NCI-H1092 treated with DMSO at 0.1 percent for 48 hours (cell line): ENCODE results near the gene EIF2A.
A peak's percentile ranks its signal among the peaks of the same experiment; 100 is the strongest.
"Not testable (repeated sequence)": the region's sequence is repeated elsewhere in the genome, so short reads cannot be mapped to it uniquely, and the experiment has no call there.

ENCODE experiments used
- DNase-seq: peaks from one replicate; lab custom pipeline; 2025; lab: John Stamatoyannopoulos, UW

Gene EIF2A

DNA sequence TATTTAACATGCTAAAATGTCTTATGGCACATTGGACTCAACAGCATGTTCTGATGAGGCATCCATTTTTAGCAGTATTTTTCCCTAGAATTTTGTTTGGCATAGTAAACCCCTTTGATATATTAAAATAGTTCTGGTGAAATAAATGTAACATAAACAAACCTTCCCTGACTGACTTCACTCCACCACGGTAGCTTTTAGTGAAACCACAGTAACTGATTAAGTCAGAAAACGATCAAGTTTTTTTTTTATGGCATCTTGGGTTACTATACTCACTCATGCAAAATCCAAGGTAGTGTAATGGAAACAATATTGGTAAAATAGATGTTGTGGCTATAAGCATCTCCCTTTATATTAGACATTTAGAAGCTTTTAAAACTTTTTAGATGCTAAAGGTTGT is 3.1 kb upstream of the EIF2A start:
- DNase-seq: no peak

DNA sequence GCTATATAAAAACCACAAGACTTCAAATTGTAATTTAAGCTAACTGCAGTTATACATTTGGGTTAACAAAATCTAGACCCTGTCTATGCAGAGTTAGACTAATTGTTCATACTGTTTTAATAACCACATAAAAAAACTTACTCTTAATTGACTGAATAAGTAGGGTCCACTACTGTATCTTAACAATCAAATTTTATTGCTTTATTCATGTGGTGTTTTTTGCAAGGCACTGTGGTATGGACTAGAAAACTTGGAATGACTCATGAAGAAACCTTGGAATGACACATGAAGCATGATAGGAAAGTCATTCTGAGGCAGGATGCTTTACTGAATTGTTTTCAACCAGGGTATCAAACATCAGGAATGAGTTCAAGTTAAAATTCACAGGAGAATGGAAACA is 2.5 kb upstream of the EIF2A start:
- no peak for DNase-seq

DNA sequence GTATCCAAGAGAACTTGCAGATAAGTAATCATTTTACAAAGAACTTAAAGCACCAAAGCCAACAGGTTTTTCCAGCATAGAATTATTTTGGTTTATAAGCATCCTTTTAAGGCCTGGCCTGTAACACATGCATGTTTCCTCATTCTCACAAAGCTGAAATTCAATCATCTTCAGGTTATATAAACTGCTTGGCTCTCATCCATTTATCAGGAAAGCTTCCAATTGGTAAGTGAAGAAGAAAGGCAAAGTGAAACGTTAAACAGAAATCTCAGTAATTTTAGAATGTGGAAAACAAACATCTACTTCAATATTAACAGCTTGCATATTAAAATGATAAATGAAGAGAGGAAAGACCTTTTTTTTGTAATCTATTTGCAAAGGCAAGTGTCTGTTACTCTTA is 1.9 kb upstream of the EIF2A start:
- no peak for DNase-seq

DNA sequence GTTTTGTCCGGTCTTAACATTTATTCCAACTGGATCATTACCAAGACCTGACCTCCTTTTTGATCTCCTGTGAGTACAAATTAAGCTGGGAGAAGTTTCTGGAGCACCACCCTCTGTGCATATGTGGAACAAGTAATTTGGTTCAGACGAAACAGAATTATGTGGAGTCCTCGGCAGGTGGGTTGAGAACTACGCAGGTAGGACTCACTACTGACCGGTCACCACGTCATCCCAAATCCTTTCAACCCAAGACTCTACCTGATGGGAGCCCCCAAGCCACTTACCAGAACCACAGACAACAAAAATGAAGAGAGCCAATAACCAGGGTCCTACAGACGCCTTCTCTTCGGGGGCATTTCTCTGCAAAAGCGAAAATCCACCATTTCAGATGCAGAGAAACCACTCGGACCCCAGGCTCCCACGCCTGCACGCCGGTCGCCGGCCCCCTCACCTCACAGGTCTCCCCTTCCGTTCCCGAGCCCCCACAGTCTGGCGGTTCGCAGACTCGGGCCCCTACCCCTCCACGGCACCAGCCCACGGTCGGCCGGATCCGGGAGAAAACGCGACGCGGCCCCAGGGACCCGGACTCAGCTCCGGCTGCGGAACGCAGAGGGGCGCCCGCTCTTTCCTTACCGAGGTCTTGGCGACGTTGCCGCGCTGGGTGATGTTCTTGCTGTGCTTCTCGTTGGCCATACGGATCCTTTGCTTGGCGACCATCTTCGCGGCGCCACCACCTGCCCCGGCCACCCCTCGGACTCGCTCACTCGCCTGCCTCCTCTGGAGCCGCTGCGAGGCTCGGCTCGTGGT is 965 bp upstream of the EIF2A start:
- DNase-seq: peak; percentile 60

DNA sequence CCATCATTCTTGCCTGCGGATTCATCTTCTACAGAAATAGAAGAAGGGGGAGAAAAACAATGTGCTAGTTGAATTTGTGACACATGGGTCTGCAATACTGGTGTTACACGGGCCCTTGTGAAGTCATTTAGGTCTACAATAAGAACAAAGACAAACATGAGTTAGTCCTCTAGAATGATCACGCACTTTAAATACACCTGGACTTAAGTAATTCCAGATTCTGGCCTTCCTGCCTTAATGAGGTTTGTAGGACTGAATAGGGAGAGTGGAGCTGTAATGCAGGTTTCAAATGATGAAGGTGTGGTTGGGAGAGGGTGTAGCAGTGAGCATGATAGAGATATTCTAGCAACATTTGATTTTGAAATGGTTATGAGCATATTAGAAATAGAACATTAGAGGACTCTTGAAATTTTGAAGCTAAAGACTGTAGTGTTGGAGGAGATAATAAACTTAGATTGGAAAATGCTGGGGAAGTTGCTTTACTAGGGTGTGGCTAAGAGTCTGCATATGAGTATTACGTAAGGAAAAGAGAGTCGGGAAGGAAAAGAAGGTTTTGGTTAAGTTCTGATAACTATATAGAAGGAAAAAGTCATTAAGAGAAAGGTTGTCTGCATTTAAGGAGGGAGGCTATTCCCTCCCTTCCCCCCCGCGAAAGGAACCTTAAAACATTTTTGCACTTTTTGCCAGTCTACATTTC is 606 bp downstream of the EIF2A start:
- DNase-seq: peak; percentile 8

DNA sequence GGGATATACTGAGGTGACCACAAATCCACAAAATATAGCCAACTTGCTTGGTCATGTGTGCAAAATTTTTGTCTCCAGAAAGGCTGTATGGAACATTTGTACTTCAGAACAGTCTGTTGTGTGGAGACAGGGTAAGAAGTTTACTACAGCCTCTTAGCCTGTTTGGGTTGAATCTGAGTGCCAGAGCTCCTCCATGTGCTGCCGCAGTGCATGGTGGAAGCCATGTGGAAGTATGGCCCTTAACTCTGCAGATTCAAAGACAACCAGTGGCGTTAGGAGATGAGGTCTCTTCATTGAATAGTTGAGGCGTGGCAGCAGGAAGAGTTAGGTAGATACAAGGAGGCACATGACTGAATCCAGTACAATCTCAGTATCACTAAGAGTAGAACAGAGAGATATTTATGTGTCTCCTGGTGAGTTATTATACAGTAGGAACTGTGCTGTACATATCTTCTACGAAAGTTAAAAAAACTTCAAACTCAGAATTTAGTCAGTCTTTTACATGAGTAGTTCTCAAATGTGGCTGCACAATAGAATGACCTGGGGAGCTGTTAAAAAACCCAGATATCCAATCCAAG is 9.4 kb downstream of the EIF2A start:
- no peak for DNase-seq

DNA sequence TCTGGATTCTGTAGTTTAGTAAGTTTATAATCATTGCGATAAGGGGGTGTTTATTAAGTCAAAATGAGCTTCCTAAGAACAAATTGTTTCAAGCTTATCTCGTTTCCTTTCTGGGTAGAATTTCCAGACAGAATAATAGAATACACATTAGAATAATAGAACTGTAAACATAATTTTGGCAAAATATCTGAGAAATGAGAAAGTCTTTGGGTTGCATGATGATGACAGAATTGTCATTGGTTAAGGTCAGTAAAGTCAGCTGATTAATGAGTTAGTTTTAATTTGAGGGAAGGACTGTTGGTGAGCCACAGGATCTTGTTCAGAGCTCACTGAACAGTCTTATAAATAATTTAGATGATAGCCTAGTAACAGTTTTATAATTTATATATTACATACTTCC is 10.2 kb downstream of the EIF2A start:
- no peak for DNase-seq

DNA sequence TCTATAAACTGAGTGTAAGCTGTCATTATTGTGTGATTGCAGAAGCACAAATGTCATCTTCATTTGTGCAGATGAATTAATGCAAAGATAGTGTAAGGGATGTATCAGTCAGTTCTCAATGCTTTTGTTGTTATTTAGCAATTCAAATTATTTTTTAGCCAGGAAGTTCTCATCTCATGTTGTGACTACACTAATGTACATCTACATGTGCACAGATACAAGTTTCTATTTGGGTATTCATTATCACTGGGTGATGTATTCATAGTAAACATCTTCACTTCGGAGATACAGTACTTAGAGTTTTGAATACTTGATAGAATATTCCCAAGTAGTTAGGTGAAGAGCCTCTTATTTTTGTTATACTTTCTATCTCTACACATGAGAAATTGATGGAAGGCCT is 11.1 kb downstream of the EIF2A start:
- no peak for DNase-seq

DNA sequence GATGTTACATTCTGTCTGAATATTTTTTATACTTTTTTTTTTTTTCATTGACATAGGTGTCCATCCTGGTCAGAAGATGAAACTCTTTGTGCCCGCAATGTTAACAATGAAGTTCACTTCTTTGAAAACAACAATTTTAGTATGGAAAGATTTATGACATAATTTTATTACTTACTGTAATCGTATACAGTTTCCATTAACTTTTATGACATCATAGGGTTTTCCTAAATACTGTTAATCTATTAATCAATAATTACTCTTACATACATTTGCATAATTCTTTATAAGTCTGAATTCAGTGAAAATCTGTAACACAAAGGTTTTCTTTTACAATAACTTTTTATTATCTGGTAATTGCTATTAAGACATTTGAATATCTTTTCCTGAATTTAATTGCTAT is 17.7 kb downstream of the EIF2A start:
- DNase-seq: no peak

DNA sequence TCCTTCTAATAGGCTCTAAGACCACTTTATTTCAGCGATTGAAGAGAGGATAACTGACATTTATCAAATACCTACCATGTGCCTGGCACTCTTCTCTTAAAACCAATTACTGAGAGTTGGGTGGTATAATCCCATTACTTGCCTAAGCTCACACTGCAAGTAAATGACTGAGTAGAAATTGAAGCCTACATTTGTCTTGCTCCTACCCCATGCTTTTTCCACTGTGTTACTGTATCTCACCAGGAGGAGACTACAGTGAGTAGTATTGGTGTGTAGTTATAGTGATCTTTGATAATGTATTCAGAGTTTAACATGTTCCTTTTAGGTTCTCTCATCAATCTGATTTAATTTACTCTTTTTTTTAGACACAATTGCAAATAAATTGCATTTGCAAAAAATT is 20.7 kb downstream of the EIF2A start:
- no peak for DNase-seq

DNA sequence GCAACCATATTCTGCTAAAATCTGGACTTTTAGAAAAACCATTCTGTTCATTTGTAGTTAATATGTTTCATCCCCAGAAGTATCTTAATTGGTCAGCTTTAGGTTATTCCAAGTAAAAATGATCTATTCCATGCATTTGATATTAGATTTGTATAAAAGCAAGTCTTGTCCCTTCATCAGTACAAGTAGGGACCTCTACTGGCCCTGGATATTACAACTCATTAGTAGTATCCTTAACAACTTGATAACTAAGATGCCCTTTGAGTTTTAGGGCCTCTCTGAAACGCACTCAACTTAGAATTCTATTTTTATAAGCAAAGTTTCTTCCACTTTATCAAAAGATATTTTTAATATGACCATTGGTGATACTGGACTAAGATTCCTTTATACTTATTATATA is 31.3 kb downstream of the EIF2A start:
- no peak for DNase-seq

DNA sequence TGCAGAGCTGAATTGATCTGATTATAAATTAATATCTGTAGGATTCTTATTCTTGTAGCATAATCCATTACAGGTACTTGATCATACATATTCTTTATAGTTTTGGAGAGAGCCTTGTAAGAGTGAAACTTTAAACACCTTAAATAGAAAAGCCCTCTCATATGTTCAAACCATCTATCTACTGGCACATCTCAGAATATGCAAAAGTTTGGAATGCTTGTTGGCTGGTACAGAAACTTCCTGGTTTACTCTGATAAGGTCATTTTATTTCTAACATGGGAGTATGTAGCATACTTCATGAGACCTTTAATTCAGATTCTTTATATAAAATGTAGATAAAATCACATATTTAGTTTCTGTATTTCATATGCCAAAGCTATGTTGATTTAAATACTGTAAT is 34.6 kb downstream of the EIF2A start:
- DNase-seq: no peak

DNA sequence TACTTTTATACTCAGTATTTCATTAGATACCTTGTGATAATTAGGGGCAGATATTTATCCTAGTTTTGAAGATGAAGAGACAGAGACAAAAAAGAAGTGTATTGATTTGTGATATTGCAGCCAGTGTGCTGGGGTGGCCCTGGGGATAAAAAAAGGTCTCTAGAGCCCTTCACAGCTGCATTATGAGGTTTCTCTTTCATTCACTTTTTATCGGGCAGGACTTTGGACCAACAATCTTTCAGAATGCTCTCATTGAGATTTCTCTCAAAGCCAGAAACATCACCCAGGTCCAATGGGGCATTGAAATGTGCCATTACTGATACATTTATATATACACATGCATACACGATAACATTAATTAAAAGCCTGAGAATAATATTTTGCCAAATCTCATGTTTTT is 36.0 kb downstream of the EIF2A start:
- DNase-seq: no peak

DNA sequence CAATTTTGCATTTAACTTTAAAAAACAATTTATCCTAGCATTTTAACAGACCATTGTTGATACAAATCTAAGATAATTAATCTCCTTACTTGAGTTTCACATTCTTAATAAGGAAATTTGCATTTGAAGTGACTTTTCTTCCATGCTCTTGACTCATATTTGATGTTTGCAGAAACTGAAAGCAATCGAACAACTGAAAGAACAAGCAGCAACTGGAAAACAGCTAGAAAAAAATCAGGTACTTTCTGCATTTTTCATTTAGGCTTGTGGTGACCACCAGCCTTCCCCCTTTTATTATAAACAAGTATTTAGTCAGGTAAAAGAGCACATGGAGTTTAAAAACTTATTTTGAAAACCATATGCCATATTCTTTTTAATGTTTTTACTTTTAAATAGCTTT is 36.4 kb downstream of the EIF2A start:
- no peak for DNase-seq

DNA sequence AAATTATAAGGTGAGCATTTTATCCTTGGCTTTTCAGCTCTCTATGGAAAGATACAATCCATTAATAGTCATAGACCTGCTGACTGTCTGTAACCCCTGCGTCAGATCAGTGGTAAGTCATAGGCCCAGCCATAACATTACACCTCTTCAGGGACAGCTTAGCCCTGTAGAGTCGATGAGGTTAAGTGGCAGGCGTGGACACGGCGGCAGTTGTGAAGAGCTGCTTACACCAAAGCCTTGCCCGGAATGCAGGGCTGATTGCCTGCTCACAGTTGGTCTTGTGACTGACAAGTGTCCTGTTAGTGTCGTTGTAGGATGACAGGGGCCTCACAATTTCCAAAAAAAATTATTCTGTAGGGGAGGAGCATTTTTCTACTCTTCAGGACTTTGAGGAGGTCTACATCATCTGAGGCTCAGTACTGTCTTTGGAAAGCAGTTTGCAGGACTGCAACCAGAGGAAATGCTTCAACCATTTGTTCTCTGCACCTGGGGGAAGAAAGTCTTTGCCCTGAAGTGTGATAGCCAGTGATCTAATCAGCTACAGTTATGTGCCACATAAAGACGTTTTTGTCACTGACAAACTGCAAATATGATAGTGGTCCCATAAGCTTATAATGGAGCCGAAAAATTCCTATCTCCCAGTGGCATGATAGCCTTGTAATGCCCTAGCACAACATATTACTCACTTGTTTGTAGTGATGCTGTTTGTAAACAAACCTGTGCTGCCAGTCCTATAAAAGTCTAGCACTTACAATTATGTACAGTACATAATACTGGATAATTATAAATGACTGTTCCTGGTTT is 41.6 kb downstream of the EIF2A start:
- no peak for DNase-seq

DNA sequence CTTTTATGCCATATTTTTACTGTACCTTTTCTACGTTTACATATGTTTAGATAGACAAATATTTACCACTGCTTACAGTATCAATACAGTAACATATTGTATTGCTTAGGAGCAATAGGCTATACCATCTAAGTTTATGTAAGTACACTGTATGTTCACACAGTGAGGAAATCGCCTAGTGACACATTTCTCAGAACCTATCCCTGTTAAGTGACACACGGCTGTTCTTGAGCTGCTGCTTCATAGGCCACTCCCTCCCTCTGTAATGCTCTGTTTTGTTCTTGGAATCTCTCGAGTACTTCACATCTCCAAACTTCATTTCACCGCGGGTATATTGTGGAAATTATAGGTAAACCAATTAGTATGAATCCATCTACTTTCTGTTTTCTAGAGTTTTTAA is 43.2 kb downstream of the EIF2A start:
- no peak for DNase-seq

DNA sequence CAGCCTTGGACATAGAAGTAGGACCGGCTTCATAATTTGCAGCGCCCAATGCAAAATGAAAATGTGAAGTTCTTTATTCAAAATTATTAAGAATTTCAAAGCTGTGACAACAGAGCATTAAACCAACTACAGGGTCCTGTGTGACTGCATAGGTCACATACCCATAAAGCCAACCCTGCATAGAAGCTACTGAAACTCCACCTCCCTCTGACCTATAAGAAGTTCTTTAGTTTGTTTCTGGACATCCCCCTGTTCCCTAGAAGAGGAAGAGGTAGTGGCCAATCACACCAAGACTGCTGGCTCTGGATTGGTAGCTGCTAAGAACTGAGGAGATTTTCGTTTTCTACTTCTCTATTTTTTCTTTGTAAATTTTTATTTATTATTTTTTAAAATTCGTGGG is 47.6 kb downstream of the EIF2A start:
- DNase-seq: no peak

DNA sequence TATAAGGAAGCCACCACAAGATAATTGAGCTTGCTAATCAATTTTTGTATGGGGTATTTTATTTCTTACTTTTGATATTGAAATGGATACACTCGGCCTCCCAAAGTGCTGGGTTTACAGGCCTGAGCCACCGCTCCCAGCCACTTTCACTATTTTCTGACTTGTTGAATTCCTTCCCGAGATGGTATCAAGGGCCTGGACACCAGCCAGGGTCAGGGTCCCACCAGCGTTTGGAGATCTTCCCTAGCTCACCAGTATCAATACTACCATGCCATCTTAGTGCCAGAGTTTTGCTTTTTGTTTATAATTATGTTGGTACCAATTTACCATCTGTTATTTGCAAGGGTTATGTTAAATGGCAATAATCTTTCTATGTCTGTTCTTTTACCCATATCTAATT is 51.1 kb downstream of the EIF2A start:
- DNase-seq: no peak

DNA sequence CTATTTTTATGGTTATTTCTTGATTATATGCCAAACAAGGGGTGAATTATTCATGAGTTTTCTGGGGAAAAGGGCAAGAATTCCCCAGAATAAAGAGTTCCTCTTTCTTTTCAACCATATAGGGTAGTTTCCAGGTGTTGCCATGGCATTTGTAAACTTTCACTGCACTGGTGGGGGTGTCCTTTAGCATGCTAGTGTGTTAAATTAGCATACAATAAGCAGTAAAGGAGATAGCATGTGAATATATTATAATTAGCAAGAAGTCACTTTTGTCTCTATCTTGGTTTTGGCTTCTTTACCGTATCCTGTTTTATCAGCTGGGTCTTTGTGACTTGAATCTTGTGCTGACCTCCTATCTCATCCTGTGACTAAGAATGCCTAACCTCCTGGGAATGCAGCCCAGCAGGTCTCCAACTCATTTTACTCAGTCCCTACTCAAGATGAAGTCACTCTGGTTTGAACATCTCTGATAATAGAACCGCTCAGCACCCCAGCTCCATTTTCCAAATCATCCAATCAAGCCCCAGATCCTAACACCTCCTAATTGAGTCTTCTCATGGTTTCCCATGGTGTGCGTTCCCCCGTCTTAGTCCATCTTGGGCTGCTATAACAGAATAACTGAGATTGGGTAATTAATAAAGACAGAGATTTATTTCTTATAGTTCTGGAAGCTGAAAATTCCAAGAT is 53.2 kb downstream of the EIF2A start:
- DNase-seq: no peak

DNA sequence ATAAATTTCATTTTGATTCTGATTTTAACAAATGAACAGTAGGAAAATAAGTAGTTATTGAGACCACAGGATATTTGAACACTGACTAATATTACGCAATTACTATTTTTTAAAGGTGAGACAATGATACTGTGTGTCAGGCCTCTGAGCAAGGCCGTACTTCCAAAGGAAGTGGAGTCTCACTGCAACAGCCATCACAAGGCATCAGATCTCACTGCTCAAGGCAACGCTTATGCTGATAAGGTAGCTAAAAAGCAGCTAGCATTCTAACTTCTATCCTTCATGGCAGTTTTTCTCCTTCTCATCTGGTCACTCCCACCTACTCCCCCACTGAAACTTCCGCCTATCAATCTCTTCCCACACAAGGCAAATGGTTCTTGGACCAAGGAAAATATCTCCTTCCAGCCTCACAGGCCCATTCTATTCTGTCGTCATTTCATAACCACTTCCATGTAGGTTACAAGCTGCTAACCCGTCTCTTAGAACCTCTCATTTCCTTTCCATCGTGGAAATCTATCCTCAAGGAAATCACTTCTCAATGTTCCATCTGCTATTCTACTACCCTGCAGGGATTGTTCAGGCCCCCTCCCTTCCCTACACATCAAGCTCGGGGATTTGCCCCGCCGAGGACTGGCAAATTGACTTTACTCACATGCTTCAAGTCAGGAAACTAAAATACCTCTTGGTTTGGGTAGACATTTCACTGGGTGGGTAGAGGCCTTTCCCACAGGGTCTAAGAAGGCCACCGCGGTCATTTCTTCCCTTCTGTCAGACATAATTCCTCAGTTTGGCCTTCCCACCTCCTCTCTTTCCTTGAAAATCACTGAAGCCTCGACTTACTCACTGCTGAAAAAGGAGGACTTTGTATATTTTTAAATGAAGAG is 54.3 kb downstream of the EIF2A start:
- not testable (repeated sequence) for DNase-seq
